ENCODE data around the gene CACNG4. TPM values are rescaled to one million over a fixed set of nuclear protein-coding genes. Genes with fewer than 3 reads are reported as not detected.

Gene CACNG4
- total and polyA plus RNA-seq, 2 of the 4 experiments (the other 2 are of a cell fraction) = under 0.01 to 0.53 TPM

DNA sequence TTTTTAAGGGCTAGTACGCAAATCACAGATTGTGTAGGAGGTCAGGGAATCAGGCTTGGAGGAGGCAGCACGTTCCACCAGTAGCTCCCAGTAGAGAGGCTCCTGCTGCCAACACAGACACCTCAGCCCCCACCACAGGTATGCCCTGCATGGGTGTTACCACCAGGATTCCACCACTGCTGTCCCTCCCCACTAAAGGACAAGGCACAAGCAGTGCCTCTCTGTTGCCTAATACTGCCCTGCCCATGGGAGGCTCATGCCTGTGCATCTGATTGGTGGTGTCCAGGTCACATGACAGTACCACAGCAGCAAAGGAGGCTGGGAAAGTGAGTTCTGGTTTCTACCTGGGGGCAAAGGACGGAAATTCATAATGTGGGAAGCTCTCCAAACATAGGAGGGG, 33.6 kb upstream of the CACNG4 start:
- Histone ChIP-seq H3K4me3 (ENCODE audit: insufficient read depth, low read depth, low read length) (no peak overlapping the region), H3K18ac (ENCODE audit: low read depth, low read length) (no peak overlapping the region), H4K20me1 (ENCODE audit: insufficient read depth, low read length) (no peaks in the 10 kb centered on the region), H3K9ac (ENCODE audit: low read depth, low read length) (no peak overlapping the region), H3K4me2 (ENCODE audit: low read depth, low read length) (no peak overlapping the region), H4K5ac (ENCODE audit: low read depth, low read length) (no peak overlapping the region), H3K79me1 (ENCODE audit: low read depth in 1 of 2, low read length in 2 of 2) (no peaks in the 10 kb centered on the region), H3K14ac (replicated peaks; ENCODE audit: low read depth, low read length) (no peak overlapping the region), H3K4me1 (ENCODE audit: control insufficient read depth, insufficient read depth, low read length) (no peaks in the 10 kb centered on the region), H3K23ac (ENCODE audit: low read depth, low read length) (no peak overlapping the region), H3K27ac (ENCODE audit: insufficient read depth, low read length) (no peak overlapping the region), H2AFZ (replicated peaks; ENCODE audit: low read length, poor library complexity) (no peak overlapping the region), H3K27me3 (ENCODE audit: control insufficient read depth, insufficient read depth, low read length) (peaks cover 25% of the 10 kb centered on the region), H4K91ac (ENCODE audit: insufficient read depth, low read depth, low read length) (no peak overlapping the region), H2AK5ac (ENCODE audit: low read depth, low read length) (no peak overlapping the region), H2BK15ac (ENCODE audit: low read depth, low read length) (no peak overlapping the region), H2BK20ac (ENCODE audit: low read depth, low read length) (no peak overlapping the region), H3K56ac (ENCODE audit: extremely low read depth, insufficient read depth, low read length) (no peak overlapping the region), H3K36me3 (ENCODE audit: control insufficient read depth, insufficient read depth, low read length) (no peaks in the 10 kb centered on the region), H3K9me1 (ENCODE audit: insufficient read depth, low read length) (no peaks in the 10 kb centered on the region), H2BK5ac (ENCODE audit: low read depth, low read length, poor library complexity, severe bottlenecking) (no peak overlapping the region), H3K9me3 (ENCODE audit: control insufficient read depth, insufficient read depth, low read length) (0 out of 2 replicates have a peak, but pooled peaks cover 2% of the 10 kb centered on the region), H2BK120ac (ENCODE audit: low read depth, low read length) (no peak overlapping the region), H2AK9ac (replicated peaks; ENCODE audit: low read depth, low read length, poor library complexity) (no peak overlapping the region), H4K8ac (ENCODE audit: low read depth in 2 of 2, low read length in 2 of 2) (no peak overlapping the region), H3K4ac (ENCODE audit: low read depth, low read length) (no peak overlapping the region)
- no peak for TF ChIP-seq FOS (IDR thresholded peaks at IDR 0.05; ENCODE audit: low read depth, low read length)
- no peak for TF ChIP-seq RCOR1 (IDR thresholded peaks at IDR 0.05; ENCODE audit: insufficient replicate concordance, low read length)
- TF ChIP-seq, protein P1, sequence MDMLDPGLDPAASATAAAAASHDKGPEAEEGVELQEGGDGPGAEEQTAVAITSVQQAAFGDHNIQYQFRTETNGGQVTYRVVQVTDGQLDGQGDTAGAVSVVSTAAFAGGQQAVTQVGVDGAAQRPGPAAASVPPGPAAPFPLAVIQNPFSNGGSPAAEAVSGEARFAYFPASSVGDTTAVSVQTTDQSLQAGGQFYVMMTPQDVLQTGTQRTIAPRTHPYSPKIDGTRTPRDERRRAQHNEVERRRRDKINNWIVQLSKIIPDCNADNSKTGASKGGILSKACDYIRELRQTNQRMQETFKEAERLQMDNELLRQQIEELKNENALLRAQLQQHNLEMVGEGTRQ (IDR thresholded peaks at IDR 0.05; ENCODE audit: low read depth, low read length) = peak; percentile 34; the same call in 1 of the 2 replicates
- DNase-seq (no peak), ATAC-seq (ENCODE audit: low read depth) (no peak)
- CTCF ChIA-PET = interaction anchor here (0.6 kb wide), 1 partner anchor 206 kb away, joined by 3 read pairs; no protein-coding TSS in a partner anchor
- in situ Hi-C loops (cut with MboI; ENCODE audit: low sequenced_read_pairs) (no loop called here), intact Hi-C loops (cut with micrococcal nuclease) (no loop called here), dilution Hi-C loops (cut with HindIII; ENCODE audit: low sequenced_read_pairs, unreplicated experiment) (no loop called here)
- POLR2A ChIA-PET (ENCODE audit: unreplicated experiment) = no interaction called here
- WGBS, 2 experiments (ENCODE audit: extremely low coverage in 2 of 2, insufficient read length in 1 of 2) = no CpG with 5 or more reads among the region's 3 CpGs
- BruUV-seq (replicated peaks) = no TSS peak

Measured in IMR-90 (cell line).